ENCODE data around the gene SLC2A9.

SLC2A9 gene

DNA sequence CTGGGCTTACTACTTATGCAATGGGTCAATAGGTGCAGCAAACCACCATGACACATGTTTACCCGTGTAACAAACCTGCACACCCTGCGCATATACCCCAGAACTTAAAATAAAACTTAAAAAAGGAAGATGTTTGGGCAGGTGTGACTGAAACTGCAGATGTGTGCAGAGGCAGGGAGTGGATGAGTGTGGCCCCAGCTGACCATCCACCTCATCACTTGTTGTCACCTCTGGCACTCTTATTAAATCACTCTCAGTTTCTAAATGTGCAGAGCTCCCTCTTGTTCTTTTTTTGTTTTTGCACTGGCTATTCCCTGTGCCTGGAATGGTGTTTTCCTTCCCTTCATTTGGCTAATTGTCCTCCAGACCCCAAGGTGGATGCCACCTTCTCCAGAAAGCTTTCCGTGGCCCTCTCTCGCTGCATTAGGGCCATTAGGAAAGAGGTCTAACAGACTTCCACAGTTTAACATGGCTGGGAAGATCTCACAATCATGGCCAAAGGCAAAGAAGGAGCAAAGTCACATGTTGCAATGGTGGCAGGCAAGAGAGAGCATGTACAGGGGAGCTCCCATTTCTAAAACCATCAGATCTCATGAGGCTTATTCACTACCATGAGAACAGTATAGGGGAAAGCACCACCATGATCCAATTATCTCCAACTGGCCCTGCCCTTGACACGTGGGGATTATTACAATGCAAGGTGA, 58.5 kb downstream of the SLC2A9 start:
- no peak for DNase-seq (ENCODE audit: low read depth)

- DNase-seq (ENCODE audit: low read depth), result no peak
Measured at GRCh38 chr4:9954468-9954867, 66.8 kb downstream of the SLC2A9 start.

GRCh38 chr4:9953089-9953488, 68.2 kb downstream of the SLC2A9 start:
- DNase-seq (ENCODE audit: low read depth), result no peak

- no peak for DNase-seq (ENCODE audit: low read depth)
Measured at GRCh38 chr4:9952415-9952950, 68.8 kb downstream of the SLC2A9 start.

DNA sequence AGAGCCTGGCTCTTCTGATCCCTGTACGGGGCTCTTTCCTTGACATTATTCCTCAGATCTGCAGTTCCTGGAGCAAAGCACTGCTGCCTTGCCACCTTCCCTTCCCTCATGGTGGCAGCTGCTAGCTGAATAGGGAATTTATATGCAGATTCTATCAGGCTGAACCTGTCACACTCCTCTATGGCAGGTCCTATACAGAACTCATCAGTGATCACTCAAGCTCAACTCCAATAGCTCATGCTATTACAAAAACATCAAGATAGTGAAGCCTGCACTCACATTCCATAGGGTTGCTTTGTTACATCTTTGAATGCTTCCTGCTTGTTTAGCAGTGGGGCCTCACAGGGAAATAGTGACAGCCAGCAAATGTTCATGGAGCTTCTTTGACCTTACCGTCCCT, 71.7 kb downstream of the SLC2A9 start:
- no peak for DNase-seq (ENCODE audit: low read depth)

- no peak for DNase-seq (ENCODE audit: low read depth)
Measured at GRCh38 chr4:9947168-9948062, 73.9 kb downstream of the SLC2A9 start.

GRCh38 chr4:9946170-9946569, 75.1 kb downstream of the SLC2A9 start:
- DNase-seq (ENCODE audit: low read depth), result no peak

GRCh38 chr4:9944431-9945425, 76.6 kb downstream of the SLC2A9 start:
- no peak for DNase-seq (ENCODE audit: low read depth)

DNA sequence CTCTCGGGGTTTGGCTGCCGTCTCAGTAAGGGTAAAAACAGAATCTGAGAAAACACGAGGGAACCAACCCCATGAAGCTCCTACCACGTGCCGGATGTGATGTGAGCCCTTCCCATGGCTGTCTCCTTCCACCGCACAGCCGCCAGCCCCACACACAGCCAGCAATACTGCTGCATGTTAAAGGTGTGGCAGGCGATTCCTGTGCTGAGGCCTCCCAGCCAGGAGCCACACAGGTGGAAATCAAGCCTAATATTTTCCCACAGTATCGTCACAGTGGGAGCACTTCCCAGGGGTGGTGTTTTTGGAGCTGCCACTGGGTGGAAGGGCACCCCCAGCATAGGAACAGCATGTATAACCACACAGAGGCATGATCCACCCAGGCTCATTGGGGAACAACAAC, 77.5 kb downstream of the SLC2A9 start:
- DNase-seq (ENCODE audit: low read depth), result no peak

DNA sequence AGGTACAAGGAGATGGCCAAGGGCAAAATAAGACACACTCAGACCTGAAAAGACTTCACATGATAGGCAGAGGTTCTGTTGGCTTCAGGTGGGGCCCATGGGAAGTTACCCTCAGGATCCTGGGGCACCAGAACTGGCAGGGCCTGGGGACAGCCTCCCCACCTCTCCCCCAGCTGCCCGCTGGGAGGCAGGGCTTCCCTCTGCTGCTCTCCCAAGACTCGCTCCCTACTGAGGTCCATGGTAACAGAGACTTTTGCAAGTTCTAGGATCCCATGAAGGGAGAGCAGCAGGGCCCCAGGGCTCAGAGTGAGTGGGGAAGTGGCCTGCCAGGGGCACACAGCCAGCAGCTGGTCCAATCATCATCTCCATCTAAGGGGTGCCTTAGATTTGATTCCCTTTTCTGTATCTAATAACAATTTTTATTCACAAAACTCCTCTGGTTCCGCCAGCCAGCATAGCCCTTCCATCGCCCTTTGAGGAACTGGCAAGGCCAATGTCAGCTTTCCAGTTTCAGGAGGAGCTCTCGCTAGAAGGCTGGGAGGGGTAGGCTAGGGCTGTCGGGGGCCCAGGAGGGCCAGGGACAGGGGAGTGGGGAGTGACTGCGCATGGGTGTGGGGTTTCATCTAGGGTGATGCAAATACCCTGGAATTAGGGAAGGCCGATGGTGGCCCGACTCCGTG, 78.2 kb downstream of the SLC2A9 start:
- DNase-seq (ENCODE audit: low read depth), result no peak

- no peak for DNase-seq (ENCODE audit: low read depth)
Measured at GRCh38 chr4:9942139-9942538, 79.2 kb downstream of the SLC2A9 start.

DNA sequence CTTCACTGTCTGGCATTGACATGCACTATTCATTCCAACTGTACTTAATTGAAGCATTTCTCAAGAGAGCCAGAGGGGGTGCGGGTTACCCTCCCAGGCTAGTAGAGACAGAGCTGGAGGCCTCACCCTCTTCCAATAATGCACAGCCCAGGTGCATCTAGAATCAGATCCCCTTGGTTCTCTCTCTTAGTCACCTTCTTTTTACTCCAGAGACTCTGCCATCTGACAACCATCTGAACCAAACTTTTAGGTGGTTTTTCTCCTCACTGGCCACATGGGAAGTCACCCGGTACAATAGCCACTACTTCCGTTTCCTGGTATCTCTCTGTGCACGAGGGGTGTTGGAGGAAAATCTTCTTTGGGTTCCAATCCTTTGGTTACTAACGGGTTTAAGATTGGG, 81.3 kb downstream of the SLC2A9 start:
- DNase-seq (ENCODE audit: low read depth), result no peak

DNA sequence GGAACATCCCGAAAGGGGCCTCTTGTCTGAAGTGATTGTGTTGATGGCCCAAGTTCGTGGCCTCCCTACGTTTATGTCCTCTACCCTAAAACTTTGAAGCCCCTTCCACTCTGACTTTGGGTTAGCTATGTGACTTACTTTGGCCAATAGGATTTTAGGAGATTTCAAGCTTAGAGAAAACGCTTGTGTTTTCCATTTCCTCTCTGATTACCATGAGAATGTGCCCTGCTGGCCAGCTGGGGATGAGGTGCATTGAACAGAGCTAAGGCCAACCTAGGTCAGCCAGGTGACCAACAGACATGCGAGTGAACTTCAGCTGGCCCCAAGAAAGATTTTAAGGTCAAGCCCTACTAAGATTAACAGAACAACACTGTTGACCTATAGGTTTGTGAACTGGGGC, 82.4 kb downstream of the SLC2A9 start:
- no peak for DNase-seq (ENCODE audit: low read depth)

DNA sequence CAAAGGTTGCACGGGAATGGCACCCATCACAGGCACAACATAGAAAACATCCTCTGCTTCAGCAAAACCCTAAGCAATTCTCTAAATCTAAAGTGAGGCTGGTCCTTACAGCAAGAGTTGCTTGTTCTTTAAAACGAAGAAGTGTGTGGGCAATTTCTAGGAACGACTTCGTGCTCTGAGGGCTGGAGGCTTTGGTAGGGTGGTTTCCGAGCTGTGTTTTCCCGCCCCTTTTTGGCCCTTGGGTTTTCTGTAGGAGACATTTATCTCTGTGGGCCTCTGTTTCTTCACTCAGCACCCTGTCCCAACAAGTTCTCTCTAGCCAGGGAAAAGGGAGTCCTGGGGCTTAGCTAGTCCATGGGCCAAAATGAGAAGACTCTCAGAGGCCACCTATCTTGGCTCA, 84.2 kb downstream of the SLC2A9 start:
- no peak for DNase-seq (ENCODE audit: low read depth)

DNA sequence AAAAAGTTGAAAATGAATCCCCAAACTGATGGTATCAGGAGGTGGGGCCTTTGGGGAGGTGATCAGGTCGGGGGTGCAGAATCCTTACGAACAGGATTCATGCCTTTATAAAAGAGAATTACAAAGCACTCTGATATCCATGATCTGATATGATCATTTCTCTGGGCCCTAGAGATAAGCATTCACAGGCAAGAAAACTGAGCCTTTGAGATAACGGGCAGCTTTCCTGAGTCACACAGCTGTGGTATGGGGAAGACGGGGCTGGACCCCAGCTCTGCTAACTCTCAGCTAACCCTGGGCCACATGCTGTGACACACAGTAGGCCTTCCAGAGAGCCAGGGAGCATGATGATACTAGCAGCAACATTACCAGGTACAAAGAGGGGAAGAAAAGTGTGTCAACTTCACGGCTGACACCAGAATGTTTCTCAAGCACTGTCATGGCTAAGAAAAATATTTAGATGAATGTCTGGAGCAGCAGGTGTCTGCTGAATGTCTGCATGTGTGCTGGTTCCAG, 85.1 kb downstream of the SLC2A9 start:
- no peak for DNase-seq (ENCODE audit: low read depth)

DNA sequence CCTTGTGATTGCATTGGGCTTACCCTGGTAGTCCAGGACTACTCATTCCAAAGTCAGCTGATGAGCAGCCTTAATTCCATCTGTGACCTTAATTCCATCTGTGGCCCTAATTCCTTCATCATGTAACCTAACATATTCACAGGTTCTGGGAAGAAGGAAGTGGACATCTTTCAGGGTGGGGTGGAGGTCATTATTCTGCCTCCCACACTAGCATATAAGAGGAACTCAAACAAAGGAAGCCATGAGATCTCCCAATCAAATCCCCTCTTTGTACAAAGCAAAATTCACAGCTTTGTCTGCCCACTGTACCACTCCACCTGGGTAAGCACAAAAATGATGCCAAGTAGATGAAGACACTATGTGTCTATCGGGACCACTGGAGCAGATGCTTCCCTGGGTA, 87.3 kb downstream of the SLC2A9 start:
- DNase-seq (ENCODE audit: low read depth), result no peak

- DNase-seq (ENCODE audit: low read depth), result no peak
Measured at GRCh38 chr4:9933184-9933583, 88.1 kb downstream of the SLC2A9 start.

GRCh38 chr4:9932771-9933170, 88.5 kb downstream of the SLC2A9 start:
- no peak for DNase-seq (ENCODE audit: low read depth)

DNA sequence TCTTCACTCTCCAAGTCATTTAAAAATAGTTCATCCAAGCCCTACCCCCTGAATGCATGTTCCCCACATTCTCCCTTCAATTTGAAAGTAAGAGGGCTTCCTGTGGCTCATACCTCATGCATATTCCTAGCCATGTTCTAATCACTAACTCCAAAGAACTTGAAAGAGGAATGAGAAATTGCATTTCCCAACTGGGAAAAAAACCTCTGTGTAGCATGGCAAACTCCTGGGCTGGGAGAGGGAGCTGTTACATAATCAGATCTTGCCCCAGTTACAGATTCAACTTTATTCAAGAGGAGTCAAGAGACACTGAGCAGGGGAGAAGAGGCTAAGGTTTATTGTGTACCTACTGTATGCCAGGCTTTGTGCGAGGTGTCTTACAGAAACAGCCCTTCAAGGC, 90.2 kb downstream of the SLC2A9 start:
- no peak for DNase-seq (ENCODE audit: low read depth)

- DNase-seq (ENCODE audit: low read depth), result no peak
Measured at GRCh38 chr4:9929111-9929510, 92.2 kb downstream of the SLC2A9 start.

DNA sequence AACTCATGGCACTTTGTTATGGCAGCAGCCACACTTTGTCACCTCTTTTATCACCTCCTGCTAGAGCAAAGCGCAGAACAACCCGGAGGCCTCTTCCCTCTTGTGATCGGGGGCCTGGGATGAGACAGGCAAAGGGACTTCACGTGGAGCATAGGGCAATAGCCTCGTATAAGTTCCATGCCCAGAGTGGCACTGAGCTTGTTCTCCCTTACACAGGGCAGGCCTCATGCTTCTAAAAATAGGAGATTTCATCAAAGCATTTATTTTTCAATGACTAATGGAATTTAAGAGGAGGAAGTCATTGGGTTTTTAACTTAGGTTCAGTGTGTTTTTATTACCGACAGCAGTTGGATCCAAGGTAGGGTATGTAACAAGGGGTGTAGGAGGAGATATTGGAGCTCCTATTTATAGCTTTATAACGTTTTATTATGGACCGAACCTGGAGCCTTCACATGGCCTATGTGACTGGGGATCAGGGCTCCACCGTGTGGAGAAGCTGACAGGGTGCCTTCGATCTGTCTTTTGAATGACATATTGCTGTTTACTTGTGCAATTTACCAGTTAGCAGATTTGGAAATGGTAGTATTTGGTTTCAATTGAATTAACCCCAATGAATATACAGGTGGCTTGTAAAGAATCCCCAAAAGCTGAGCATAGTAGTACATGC, 93.8 kb downstream of the SLC2A9 start:
- DNase-seq (ENCODE audit: low read depth), result no peak
